Parathyroid adenoma (tissue), 2 donors: ENCODE data around the gene ZBTB43.

Experiments
- H2AFZ ChIP-seq: fragments of 300-600 bp; sonication (generic); one replicate; pipeline ENCODE4 v1.7.0; 2017; ENCODE audit warnings: antibody characterized with exemption, mild to moderate bottlenecking
- H3K27ac ChIP-seq: fragments of 300-600 bp; sonication (generic); one replicate; pipeline ENCODE4 v1.7.0; 2017
- H3K27me3 ChIP-seq: fragments of 300-600 bp; sonication (generic); one replicate; pipeline ENCODE4 v1.7.0; 2017; ENCODE audit warnings: low read length; ENCODE audit not compliant: control insufficient read depth, insufficient read depth
- H3K36me3 ChIP-seq: fragments of 300-600 bp; sonication (generic); one replicate; pipeline ENCODE4 v1.7.0; 2017; ENCODE audit warnings: low read length; ENCODE audit not compliant: control insufficient read depth, insufficient read depth
- H3K4me1 ChIP-seq: fragments of 300-600 bp; sonication (generic); one replicate; pipeline ENCODE4 v1.7.0; 2017; ENCODE audit warnings: control low read depth
- H3K4me2 ChIP-seq: fragments of 300-600 bp; sonication (generic); one replicate; pipeline ENCODE4 v1.7.0; 2017; ENCODE audit warnings: low read length
- H3K4me3 ChIP-seq: fragments of 300-600 bp; sonication (generic); one replicate; pipeline ENCODE4 v1.7.0; 2017; ENCODE audit warnings: low read depth, low read length
- H3K79me2 ChIP-seq: fragments of 300-600 bp; sonication (generic); one replicate; pipeline ENCODE4 v1.7.0; 2017; ENCODE audit warnings: control low read depth
- H3K9ac ChIP-seq: fragments of 300-600 bp; sonication (generic); one replicate; pipeline ENCODE4 v1.7.0; 2017; ENCODE audit warnings: mild to moderate bottlenecking
- H3K9me3 ChIP-seq: fragments of 300-600 bp; sonication (generic); one replicate; pipeline ENCODE4 v1.7.0; 2017; ENCODE audit warnings: low read length; ENCODE audit not compliant: control insufficient read depth
- TF ChIP-seq, protein P1 (sequence below): fragments of 300-600 bp; sonication (generic); IDR thresholded peaks from one replicate; pipeline ENCODE4 v1.7.0; 2017; ENCODE audit warnings: antibody characterized with exemption, mild to moderate bottlenecking
- donor health status: primary hyperparathyroidism.

Gene ZBTB43

DNA sequence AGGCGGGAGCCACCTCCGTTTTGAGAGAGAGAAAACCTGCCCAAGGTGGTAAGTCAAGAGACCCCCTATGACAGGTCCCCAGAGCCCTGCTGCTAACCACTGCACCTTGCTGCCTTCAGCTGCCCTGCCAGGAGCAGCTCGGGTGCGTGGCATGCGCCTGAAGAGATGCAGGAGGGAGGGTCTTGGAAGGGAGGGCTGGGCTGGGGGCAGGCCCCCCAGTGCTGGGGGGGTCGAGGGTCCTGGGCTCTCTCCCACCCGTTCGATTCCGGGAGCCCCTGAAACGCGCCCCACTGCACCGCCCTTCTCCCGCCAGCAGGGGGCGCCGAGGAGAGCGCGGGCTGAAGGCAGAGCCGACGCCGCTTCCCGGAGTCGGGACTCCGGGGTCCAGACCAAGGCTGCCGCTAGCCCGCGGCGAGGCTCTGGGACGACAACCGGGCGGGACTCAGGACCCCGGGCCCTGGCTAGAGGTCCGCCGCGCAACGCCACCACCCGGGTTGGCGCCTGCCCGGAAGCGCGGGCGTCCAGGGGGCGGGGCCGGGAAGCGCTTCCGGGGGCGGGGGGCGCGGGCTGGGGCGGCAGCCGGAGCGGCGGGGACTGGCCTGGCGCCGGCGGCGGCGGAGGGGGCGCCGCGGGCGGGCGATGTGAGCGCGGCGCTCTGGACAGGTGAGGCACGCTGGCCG, 55.4 kb downstream of the ZBTB43 start, which contains the start of gene ZBTB34:
Gene ZBTB34 (plus strand): TSS at position 563 of the 680 bp plus-strand sequence. CDS start 18,761 bp downstream, outside the sequence.
- Histone ChIP-seq H3K4me3 (peak within 1 kb of the TSS; percentile 74), H3K9me3 (no peaks in the 10 kb centered on the region), H3K36me3 (no peaks in the 10 kb centered on the region), H3K27me3 (no peaks in the 10 kb centered on the region), H3K9ac (peak within 1 kb of the TSS; percentile 19), H3K4me2 (peak within 1 kb of the TSS; percentile 96), H3K79me2 (no peaks in the 10 kb centered on the region), H3K27ac (peak within 1 kb of the TSS; percentile 80), H2AFZ (peak within 1 kb of the TSS; percentile 89), H3K4me1 (no peaks in the 10 kb centered on the region)
- TF ChIP-seq, protein P1, sequence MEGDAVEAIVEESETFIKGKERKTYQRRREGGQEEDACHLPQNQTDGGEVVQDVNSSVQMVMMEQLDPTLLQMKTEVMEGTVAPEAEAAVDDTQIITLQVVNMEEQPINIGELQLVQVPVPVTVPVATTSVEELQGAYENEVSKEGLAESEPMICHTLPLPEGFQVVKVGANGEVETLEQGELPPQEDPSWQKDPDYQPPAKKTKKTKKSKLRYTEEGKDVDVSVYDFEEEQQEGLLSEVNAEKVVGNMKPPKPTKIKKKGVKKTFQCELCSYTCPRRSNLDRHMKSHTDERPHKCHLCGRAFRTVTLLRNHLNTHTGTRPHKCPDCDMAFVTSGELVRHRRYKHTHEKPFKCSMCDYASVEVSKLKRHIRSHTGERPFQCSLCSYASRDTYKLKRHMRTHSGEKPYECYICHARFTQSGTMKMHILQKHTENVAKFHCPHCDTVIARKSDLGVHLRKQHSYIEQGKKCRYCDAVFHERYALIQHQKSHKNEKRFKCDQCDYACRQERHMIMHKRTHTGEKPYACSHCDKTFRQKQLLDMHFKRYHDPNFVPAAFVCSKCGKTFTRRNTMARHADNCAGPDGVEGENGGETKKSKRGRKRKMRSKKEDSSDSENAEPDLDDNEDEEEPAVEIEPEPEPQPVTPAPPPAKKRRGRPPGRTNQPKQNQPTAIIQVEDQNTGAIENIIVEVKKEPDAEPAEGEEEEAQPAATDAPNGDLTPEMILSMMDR = peak; percentile 95

DNA sequence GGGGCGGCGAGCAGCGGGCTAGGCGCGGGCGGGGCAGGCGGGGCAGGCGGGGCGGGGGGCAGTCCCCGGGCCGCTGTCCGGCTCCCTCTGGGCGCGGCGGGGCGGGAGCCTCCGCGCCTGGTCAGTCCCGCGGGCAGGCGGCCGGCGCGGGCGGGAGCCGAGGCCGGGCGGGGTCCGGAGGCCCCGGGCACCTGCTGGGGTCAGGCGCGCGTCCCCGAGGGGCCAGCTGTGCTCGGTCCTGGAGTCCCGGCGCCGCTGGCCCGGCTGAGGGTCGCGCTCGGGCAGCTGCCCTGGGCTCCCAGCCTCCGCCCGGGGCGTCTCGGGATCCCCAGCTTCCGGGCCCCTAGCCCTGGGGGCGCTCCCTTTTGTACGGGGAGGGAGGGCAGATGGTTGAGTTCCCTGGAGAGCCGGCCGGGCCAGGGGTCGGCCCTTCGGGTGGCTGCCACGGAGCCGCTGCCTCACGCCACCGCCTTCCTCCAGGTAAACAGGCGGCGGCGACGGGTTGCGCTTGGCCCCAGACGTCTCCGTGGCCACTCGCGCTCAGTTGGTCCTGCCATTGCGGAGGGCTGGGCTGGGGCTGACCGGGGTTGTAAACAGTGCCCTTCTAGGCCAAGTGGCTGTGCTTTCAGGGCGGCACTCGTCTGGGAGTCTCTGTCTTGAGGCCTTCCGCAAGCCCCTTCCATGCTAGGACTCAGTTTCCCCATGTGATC, 56.1 kb downstream of the ZBTB43 start:
- H3K4me2 ChIP-seq = peak overlapping the region; percentile 96
- peak overlapping the region; percentile 47 for H3K27ac ChIP-seq
- H3K9ac ChIP-seq = peak overlapping the region; percentile 19
- peak overlapping the region; percentile 74 for H3K4me3 ChIP-seq
- H3K36me3 ChIP-seq = no peaks in the 10 kb centered on the region
- no peaks in the 10 kb centered on the region for H3K79me2 ChIP-seq
- no peaks in the 10 kb centered on the region for H3K27me3 ChIP-seq
- no peaks in the 10 kb centered on the region for H3K9me3 ChIP-seq
- H2AFZ ChIP-seq = peak overlapping the region; percentile 64
- TF ChIP-seq, protein P1 = no peak
- H3K4me1 ChIP-seq = no peaks in the 10 kb centered on the region

DNA sequence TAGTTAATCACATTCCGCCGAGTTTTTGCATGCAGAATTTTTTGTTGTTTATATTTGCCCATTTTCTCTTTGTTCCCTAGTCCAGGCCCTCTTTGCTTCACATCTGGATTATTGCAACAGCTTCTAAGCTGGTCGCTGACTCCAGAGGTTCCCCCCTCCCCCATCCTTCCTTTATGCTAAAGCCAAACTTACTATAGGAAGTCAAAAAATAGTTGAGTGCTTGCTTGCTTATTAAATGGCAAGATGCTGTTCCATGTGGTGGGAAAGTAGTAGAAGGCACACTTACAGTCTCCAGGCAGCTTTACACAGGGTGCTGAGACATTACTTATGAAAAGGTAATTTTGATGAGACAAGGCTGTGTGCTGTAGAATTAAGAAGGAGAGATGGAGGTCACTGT, 56.9 kb downstream of the ZBTB43 start:
- TF ChIP-seq, protein P1 = no peak
- H2AFZ ChIP-seq = no peak overlapping the region
- no peaks in the 10 kb centered on the region for H3K36me3 ChIP-seq
- no peak overlapping the region for H3K9ac ChIP-seq
- H3K4me2 ChIP-seq = peak overlapping the region; percentile 96
- H3K9me3 ChIP-seq = no peaks in the 10 kb centered on the region
- peak overlapping the region; percentile 74 for H3K4me3 ChIP-seq
- no peaks in the 10 kb centered on the region for H3K27me3 ChIP-seq
- H3K4me1 ChIP-seq = no peaks in the 10 kb centered on the region
- peaks cover 2% of the 10 kb centered on the region for H3K79me2 ChIP-seq
- H3K27ac ChIP-seq = no peak overlapping the region

DNA sequence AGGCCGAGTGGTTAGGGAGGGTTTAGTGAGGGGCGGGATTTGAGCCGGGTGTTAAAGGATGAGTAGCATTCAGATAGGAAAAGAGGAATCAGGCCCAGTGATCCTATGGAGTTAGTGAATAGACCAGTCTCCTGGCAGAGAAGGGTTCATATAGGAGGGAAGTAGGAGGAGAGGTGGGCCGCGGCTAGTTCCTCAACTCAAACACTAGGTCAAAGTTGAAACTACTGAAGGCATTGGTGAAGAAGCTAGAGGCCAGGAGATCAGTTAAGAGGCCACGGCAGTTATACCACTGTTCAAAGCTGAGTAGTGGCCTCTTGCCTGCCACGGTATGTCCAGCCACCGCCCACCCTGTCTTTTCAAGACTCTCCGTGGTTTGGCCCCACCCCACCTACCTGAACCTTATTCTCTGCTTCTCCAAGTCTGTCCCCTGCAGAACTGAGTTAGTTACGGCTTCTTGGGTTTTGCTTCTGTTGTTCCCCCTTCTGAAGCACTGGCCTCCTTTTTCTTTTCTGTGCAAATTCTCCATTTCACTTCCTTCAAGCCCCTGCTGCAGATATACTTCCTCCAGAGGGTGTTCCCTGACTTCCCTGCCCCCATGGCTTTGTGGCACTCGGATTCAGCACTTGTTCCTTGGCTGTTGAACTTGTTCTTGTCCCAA, 57.4 kb downstream of the ZBTB43 start:
- Histone ChIP-seq H3K4me1 (no peaks in the 10 kb centered on the region), H3K9me3 (no peaks in the 10 kb centered on the region), H2AFZ (no peak overlapping the region), H3K36me3 (no peaks in the 10 kb centered on the region), H3K9ac (no peak overlapping the region), H3K27me3 (no peaks in the 10 kb centered on the region), H3K4me3 (peak overlapping the region; percentile 74), H3K4me2 (peak overlapping the region; percentile 96), H3K79me2 (peaks cover 2% of the 10 kb centered on the region), H3K27ac (no peak overlapping the region)
- TF ChIP-seq, protein P1 = no peak
